DMS79 treated with DMSO at 0.1 percent for 48 hours (cell line): Measurements from ENCODE around the gene FDPS.

Source experiments
- DNase-seq: peaks from one replicate; lab custom pipeline; 2025; lab: John Stamatoyannopoulos, UW

FDPS gene

GRCh38 chr1:155308493-155309422, at the start of gene FDPS:
TSS of gene FDPS (plus strand) at chr1:155308866. CDS start at chr1:155309790, 924 bp downstream.
- peak; percentile 98 for DNase-seq

- no peak for DNase-seq
Measured at GRCh38 chr1:155260276-155260675, 48.4 kb upstream of the FDPS start.

GRCh38 chr1:155261493-155261851, 47.2 kb upstream of the FDPS start:
- DNase-seq: no peak

GRCh38 chr1:155261852-155262673, 46.6 kb upstream of the FDPS start, which contains the start of gene SCAMP3:
TSS of gene SCAMP3 (minus strand) at chr1:155262360. CDS start at chr1:155262151, 209 bp downstream.
- peak; percentile 98 for DNase-seq

- no peak for DNase-seq
Measured at GRCh38 chr1:155263067-155263466, 45.6 kb upstream of the FDPS start.

- DNase-seq: no peak
Measured at GRCh38 chr1:155266553-155266952, 42.1 kb upstream of the FDPS start.

GRCh38 chr1:155267373-155267772, 41.3 kb upstream of the FDPS start:
- no peak for DNase-seq

- no peak for DNase-seq
Measured at GRCh38 chr1:155268630-155269029, 40.0 kb upstream of the FDPS start.

GRCh38 chr1:155269381-155269780, 39.3 kb upstream of the FDPS start:
- no peak for DNase-seq

GRCh38 chr1:155272466-155273342, 36.0 kb upstream of the FDPS start:
- peak; percentile 59 for DNase-seq

- DNase-seq: peak; percentile 94
Measured at GRCh38 chr1:155273343-155274245, 35.1 kb upstream of the FDPS start, which contains the start of gene CLK2. TSS of gene CLK2 (minus strand) at chr1:155273504. CDS start at chr1:155270977, 2,527 bp downstream.

GRCh38 chr1:155277070-155277901, 31.4 kb upstream of the FDPS start, which contains the start of gene HCN3:
TSS of gene HCN3 (plus strand) at chr1:155277463. CDS start at chr1:155277591, 128 bp downstream.
- peak; percentile 98 for DNase-seq

GRCh38 chr1:155277902-155278688, 30.6 kb upstream of the FDPS start:
- peak; percentile 74 for DNase-seq

- DNase-seq: no peak
Measured at GRCh38 chr1:155278689-155279160, 29.9 kb upstream of the FDPS start.

GRCh38 chr1:155279268-155279667, 29.4 kb upstream of the FDPS start:
- no peak for DNase-seq

- no peak for DNase-seq
Measured at GRCh38 chr1:155282488-155283091, 26.1 kb upstream of the FDPS start.

- DNase-seq: no peak
Measured at GRCh38 chr1:155284476-155284875, 24.2 kb upstream of the FDPS start.

- DNase-seq: no peak
Measured at GRCh38 chr1:155285063-155285462, 23.6 kb upstream of the FDPS start.
